ENCODE results near the gene DHRS1. TPM values are rescaled to one million over a fixed set of nuclear protein-coding genes. Genes with fewer than 3 reads are reported as not detected.

Gene DHRS1
- total and polyA plus RNA-seq, 2 experiments from 2014 or later, result 15.0 to 15.4 TPM

GRCh38 chr14:24264298-24264697 is 35.3 kb downstream of the DHRS1 start:
- DNase-seq (ENCODE audit: low spot score) (no peak), ATAC-seq (no peak)
- H3K36me3 ChIP-seq (ENCODE audit: insufficient read depth), result no peaks in the 10 kb centered on the region
- no peak overlapping the region for H3K27ac ChIP-seq (ENCODE audit: low read depth)
- no peak overlapping the region for H3K27ac Mint-ChIP-seq
- H3K4me3 ChIP-seq, result no peak overlapping the region
- H3K27me3 Mint-ChIP-seq (ENCODE audit: insufficient read depth, low read depth, poor library complexity), result peaks cover 10% of the 10 kb centered on the region
- no peaks in the 10 kb centered on the region for H3K27me3 ChIP-seq (ENCODE audit: insufficient read depth)
- H4K20me1 ChIP-seq (replicated peaks; ENCODE audit: insufficient read depth), result no peaks in the 10 kb centered on the region
- no peak overlapping the region for H2AFZ ChIP-seq
- H3K9me2 ChIP-seq (ENCODE audit: insufficient read depth), result no peaks in the 10 kb centered on the region
- H3F3A ChIP-seq (replicated peaks; ENCODE audit: low read depth), result no peaks in the 10 kb centered on the region
- no peak overlapping the region for H3K4me2 ChIP-seq
- H3K4me3 Mint-ChIP-seq, result no peak overlapping the region
- no peaks in the 10 kb centered on the region for H3K4me1 ChIP-seq (ENCODE audit: insufficient read depth)
- peaks cover 6% of the 10 kb centered on the region; the same call in 2 of the 3 replicates for H3K36me3 Mint-ChIP-seq (ENCODE audit: low read depth)
- H3K79me2 ChIP-seq (replicated peaks; ENCODE audit: insufficient read depth), result no peaks in the 10 kb centered on the region
- H3K4me1 Mint-ChIP-seq, result peaks cover 3% of the 10 kb centered on the region; the same call in 1 of the 3 replicates
- H3K9me3 Mint-ChIP-seq, result no peaks in the 10 kb centered on the region
- TF ChIP-seq CREB1 (CRISPR knock-in tag; IDR thresholded peaks at IDR 0.05; ENCODE audit: low read depth) (no peak), ZNF462 (CRISPR knock-in tag; IDR thresholded peaks at IDR 0.05) (no peak), REST (IDR thresholded peaks at IDR 0.05; ENCODE audit: unreplicated experiment) (no peak), ZNF331 (CRISPR knock-in tag; IDR thresholded peaks at IDR 0.05; ENCODE audit: low read depth) (no peak), ZNF114 (CRISPR knock-in tag; IDR thresholded peaks at IDR 0.05) (no peak), CTCF (conservative IDR thresholded peaks at IDR 0.05; ENCODE audit: low read depth in 2 of 2) (no peak), JUNB (IDR thresholded peaks at IDR 0.05; ENCODE audit: unreplicated experiment) (no peak), EZH2phosphoT487 (IDR thresholded peaks at IDR 0.05; ENCODE audit: unreplicated experiment) (no peak), NANOG (IDR thresholded peaks at IDR 0.05; ENCODE audit: borderline replicate concordance) (no peak), ETS1 (IDR thresholded peaks at IDR 0.05) (no peak), EZH2 (IDR thresholded peaks at IDR 0.05; ENCODE audit: low read depth, unreplicated experiment) (no peak), POLR2AphosphoS5 (IDR thresholded peaks at IDR 0.05; ENCODE audit: low read depth) (no peak), STAT1 (IDR thresholded peaks at IDR 0.05; ENCODE audit: unreplicated experiment) (no peak)

All from GM23338 (cell line).